HG03139 (cell line): Measurements from ENCODE around the gene COG5.

ENCODE experiments used
- ATAC-seq: cut with Tn5 transposase; IDR thresholded peaks from one replicate; pipeline ENCODE4 v1.9.1; 2021; ENCODE audit not compliant: unreplicated experiment

COG5 gene

GRCh38 chr7:107464666-107465226, 99.0 kb downstream of the COG5 start:
- no peak for ATAC-seq

GRCh38 chr7:107463139-107464078, 100.3 kb downstream of the COG5 start:
- no peak for ATAC-seq

GRCh38 chr7:107461938-107462533, 101.7 kb downstream of the COG5 start:
- no peak for ATAC-seq

- ATAC-seq = no peak
These were observed 110.3 kb downstream of the COG5 start for GRCh38 chr7:107453388-107453787.

- no peak for ATAC-seq
These were observed 112.8 kb downstream of the COG5 start for GRCh38 chr7:107450970-107451369.

- ATAC-seq = no peak
These were observed 116.7 kb downstream of the COG5 start for GRCh38 chr7:107446988-107447387.

GRCh38 chr7:107446531-107446930, 117.2 kb downstream of the COG5 start:
- ATAC-seq = no peak

GRCh38 chr7:107442678-107443077, 121.0 kb downstream of the COG5 start:
- ATAC-seq = no peak

- no peak for ATAC-seq
These were observed 121.9 kb downstream of the COG5 start for GRCh38 chr7:107441581-107442422.

- no peak for ATAC-seq
These were observed 124.7 kb downstream of the COG5 start for GRCh38 chr7:107439025-107439424.

- no peak for ATAC-seq
These were observed 128.0 kb downstream of the COG5 start for GRCh38 chr7:107435749-107436148.

- ATAC-seq = no peak
These were observed 131.5 kb downstream of the COG5 start for GRCh38 chr7:107432261-107432660.

GRCh38 chr7:107430057-107430456, 133.7 kb downstream of the COG5 start:
- no peak for ATAC-seq

- no peak for ATAC-seq
These were observed 135.1 kb downstream of the COG5 start for GRCh38 chr7:107428642-107429041.

- no peak for ATAC-seq
These were observed 136.3 kb downstream of the COG5 start for GRCh38 chr7:107427462-107427861.

GRCh38 chr7:107414198-107414597, 149.5 kb downstream of the COG5 start:
- no peak for ATAC-seq

- ATAC-seq = no peak
These were observed 155.4 kb downstream of the COG5 start for GRCh38 chr7:107408349-107408748.

- ATAC-seq = no peak
These were observed 158.2 kb downstream of the COG5 start for GRCh38 chr7:107405559-107405958.

GRCh38 chr7:107404740-107405537, 158.8 kb downstream of the COG5 start:
- no peak for ATAC-seq

GRCh38 chr7:107398161-107398560, 165.6 kb downstream of the COG5 start:
- ATAC-seq = no peak
